Motor neuron (in vitro differentiated cells): ENCODE results near the gene EXOSC3. TPM values are rescaled to one million over a fixed set of nuclear protein-coding genes. Genes with fewer than 3 reads are reported as not detected.

ENCODE experiments used
- total RNA-seq, 8 experiments: library from RNA; unstranded; fragments of 300-600 nt; gene quantifications; 2 replicates each; pipeline versions ENCODE4 v1.2.3 to v1.2.4, GENCODE V29; 2022

The EXOSC3 gene
- total RNA-seq, 8 experiments from 2014 or later, result 24.7 to 57.2 (median 43.2) TPM

Other genes starting within 250 kb of the EXOSC3 start
- gene FBXO10, start 208.7 kb downstream of the EXOSC3 start, total RNA-seq, result 10 to 100 TPM in 6 of 8 experiments, 1 to 10 TPM in 2; 7.6 to 20.6 (median 13.5) TPM
- gene TOMM5, start 192.5 kb downstream of the EXOSC3 start, total RNA-seq, result 100 to 1,000 TPM; 121 to 314 (median 160) TPM
- 1 to 10 TPM in 2 of 8 experiments, under 1 TPM in 6; 0.09 to 4.1 (median 0.34) TPM for gene FRMPD1, start 134.1 kb downstream of the EXOSC3 start, total RNA-seq
- gene TRMT10B, start 31.3 kb downstream of the EXOSC3 start, total RNA-seq, result 10 to 100 TPM in 4 of 8 experiments, 1 to 10 TPM in 4; 8.2 to 14.0 (median 10.8) TPM
- gene DCAF10, start 15.7 kb upstream of the EXOSC3 start, total RNA-seq, result 10 to 100 TPM; 11.7 to 34.7 (median 18.6) TPM
- gene SLC25A51, start 119.1 kb upstream of the EXOSC3 start, total RNA-seq, result 10 to 100 TPM; 23.9 to 40.0 (median 29.5) TPM